Kidney tubule cell (primary cell): ENCODE results near the gene LDB3.
A peak's percentile ranks its signal among the peaks of the same experiment; 100 is the strongest.

Experiments
- DNase-seq: peaks from one replicate; pipeline ENCODE4 v3.0.0-alpha.2; 2018; ENCODE audit warnings: low spot score

LDB3 gene

GRCh38 chr10:86665218-86665607 lies 3.1 kb upstream of the LDB3 start:
- DNase-seq = no peak

DNA sequence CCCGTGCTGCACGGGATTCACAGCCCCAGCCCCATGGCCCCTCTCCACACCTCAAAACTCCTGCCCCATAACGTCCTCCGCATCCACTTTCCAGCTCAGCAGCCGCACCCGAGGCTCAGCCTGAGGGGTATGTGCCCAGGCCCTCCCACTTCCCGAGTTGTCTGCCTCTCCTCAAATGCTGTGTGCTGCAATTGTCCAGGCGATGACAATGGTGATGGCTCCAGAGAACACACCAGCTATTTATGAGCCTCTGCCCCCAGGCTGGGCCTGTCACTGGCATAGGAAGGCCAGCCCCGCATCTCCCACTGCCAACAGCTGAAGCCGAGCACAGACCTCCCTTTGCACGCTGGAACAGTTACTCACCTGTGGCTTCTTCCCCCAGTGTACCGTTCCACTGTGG lies 2.4 kb upstream of the LDB3 start:
- no peak for DNase-seq

- no peak for DNase-seq
Measured at GRCh38 chr10:86666538-86666937, 1.8 kb upstream of the LDB3 start.

DNA sequence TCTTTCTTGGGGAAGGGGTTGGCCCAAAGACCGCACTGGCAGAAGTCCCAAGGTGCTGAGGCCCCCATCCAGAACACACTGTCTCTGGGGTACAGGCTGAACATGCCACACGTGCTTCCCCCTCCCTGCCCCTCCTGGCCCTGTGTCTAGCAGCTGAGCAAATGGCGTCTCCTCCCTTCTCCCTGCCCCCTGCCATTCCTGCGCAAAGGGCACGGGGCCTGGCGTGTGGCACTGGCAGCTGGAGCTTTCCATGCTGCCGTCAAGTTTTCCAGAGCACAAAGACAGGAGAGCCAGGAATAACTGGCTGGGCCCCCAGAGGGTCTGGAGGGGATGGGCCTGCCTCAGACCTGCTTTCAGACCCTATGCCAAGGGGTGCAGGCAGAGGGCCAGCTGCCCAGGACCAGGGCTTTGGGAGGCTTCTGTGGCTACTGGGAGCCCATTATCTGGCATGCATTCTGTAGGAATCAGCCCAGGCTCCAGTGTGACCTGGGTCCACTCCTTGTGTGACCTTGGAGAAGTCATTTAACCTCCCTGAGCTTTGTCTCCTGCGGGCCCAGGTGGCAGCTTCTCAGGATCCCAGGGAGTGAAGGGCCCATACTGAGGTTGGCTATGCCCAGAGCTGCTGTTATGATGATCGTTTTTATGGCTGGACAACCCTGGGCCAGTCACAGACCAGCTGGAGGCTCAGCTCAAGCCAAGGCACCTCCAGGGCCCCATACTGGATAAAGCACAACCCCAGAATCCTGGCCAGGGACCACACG lies 710 bp upstream of the LDB3 start:
- DNase-seq = no peak

DNA sequence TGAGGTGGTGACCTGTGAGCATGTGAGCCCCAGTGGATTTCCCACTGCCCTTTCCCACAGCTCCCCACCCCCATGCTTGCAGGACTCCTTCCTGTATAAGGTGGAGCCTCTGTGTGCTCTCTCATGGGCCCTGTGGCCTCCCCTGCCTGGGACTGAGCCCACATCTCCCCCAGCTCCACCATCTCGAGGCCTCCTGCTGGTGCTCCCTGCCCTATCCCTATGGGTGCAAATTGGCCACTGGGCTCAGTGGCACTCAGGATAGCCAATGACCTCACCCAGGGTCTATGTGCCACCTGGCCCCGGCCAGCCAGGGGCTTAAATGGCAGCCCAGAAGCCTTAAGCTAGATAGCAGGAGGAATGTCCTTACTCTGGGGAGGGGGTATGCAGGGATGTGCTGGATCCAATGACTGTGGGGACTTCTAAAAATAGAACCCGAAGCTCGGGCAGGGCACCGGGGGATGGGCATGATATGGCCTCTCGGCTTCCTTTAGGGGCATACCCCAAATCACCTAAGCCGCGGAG lies 2.0 kb downstream of the LDB3 start:
- DNase-seq = no peak

GRCh38 chr10:86670876-86671275 lies 2.6 kb downstream of the LDB3 start:
- DNase-seq = no peak

- no peak for DNase-seq
Measured at GRCh38 chr10:86671419-86671818, 3.1 kb downstream of the LDB3 start.

DNA sequence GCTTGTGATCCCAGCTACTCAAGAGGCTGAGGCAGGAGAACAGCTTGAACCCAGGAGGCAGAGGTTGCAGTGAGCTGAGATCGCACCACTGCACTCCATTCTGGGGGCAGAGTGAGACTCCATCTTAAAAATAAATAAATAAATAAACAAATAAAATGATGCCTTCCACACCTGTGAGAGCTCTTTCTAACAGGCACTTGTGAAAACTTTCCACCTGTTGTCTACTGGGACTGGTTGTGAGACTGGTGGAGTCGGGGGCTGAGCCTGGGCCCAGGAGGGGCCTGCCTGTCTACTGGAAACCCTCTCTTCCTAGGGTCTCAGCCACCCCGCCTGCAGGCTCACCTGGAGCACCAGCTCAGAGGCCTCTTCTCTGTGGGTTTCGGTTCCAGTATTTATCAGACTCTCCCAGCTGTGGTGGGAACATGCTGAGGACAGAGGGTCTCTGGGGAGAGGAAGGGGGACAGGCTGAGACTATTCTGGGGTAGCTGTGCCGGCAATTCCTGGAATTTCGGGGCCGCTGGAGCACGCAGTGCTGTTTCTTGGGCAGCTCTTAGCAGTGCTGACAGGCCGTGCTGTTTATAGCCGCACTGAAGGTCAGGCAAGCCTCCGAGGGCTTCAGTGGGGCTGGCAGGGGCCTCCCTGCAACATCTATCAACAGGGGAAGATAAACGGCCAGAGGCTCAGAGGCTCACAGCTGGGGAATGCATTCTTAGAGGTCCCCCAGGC lies 3.8 kb downstream of the LDB3 start:
- no peak for DNase-seq

DNA sequence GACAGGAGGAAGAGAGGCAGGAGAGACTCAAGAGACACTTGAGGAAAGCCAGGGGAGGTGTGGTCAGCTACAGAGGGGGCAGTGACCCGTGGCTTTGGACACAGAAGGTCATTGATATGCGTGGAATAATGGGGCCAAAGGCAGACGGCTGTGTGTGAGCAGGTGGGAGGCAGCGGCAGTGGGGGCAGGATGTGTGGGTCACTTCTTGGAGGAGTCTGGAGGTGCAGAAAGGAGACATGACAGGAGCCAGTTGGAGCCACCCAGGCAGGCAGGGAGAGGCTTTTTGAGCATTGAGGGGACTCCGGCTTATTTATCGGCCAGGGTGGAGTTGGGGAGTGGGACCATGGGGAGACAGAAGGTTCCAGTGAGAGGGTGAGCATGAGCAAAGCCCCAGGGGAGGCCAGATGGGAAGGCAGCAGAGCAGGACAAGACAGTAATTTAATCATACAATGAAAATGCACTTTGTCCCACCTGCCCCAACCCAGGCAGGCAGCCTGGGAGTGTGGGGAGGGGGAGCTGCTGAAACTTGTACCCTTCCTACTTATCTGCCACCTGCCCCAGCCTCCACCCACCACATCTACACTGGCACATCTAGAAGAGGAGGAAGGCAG lies 5.0 kb downstream of the LDB3 start:
- no peak for DNase-seq

DNA sequence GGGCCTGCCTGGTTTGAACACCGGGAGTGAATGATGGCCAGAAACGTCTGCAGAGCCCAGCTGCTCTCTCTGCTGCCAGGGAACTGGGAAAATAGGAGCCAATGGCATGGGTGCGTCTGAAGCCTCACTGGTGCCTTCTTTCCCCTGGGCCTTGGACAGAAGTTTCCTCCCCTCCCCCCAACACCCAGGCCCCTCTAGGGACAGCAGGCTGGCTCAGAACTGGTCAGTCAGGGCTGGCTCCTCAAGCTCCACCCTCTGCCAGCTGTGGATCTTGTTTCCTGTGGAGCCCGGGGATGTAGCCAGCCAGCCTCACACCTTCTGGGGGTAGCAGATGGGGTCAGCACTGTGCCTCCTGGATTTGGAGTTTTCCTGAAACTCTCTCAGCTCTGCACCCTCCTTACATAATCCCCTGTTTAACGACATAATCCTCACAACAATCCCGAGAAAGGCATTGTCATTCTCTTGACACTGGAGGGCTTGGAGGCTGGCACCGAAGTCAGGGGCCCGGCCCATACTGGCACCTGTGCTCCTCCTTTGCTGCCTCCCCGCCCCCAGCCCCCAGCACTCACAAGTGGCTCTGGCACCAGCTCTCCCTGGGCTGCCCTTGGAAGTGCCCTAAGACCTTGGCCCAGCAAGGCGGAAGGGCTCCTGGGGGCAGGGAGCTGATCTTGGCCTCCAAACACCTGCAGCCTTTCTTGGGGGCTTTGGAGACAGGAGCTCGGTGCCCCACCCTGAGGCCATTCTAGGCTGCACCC lies 5.7 kb downstream of the LDB3 start:
- no peak for DNase-seq

- DNase-seq = no peak
Measured at GRCh38 chr10:86674912-86675311, 6.6 kb downstream of the LDB3 start.

GRCh38 chr10:86677374-86677773 lies 9.1 kb downstream of the LDB3 start:
- no peak for DNase-seq

DNA sequence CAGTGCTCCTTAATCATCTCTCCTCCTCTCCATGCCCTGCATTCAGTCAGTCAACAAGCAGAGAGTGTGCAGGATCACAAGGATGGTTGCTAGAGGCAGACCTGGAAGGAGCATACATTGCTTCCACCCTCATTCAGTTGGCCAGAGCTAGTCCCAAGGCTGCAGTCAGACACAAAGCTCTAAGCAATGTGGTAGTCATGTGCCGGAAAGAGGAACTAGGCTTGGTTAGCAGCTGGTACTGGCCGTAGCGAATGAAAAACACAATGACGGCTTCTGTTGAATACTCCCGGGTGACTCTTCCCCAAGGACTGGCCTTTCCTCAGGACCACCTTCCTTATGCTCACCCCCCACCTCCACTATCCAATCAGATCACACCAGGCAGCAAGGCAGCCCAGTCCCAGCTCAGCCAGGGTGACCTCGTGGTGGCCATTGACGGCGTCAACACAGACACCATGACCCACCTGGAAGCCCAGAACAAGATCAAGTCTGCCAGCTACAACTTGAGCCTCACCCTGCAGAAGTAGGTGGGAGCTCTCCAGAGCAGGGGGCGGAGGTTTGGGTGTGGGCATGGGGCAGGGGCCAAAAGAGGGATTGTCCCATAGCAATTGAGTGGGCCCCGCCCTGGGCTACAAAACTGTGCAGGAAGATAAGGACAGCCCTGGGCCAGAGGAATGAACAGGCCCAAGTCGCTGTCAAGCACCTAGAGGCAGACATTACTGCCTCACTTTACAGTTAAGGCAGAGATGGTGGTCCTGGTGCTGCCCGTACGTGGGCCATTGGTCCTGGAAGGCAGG lies 10.9 kb downstream of the LDB3 start:
- DNase-seq = no peak

GRCh38 chr10:86681047-86681446 lies 12.7 kb downstream of the LDB3 start:
- peak; percentile 17 for DNase-seq

DNA sequence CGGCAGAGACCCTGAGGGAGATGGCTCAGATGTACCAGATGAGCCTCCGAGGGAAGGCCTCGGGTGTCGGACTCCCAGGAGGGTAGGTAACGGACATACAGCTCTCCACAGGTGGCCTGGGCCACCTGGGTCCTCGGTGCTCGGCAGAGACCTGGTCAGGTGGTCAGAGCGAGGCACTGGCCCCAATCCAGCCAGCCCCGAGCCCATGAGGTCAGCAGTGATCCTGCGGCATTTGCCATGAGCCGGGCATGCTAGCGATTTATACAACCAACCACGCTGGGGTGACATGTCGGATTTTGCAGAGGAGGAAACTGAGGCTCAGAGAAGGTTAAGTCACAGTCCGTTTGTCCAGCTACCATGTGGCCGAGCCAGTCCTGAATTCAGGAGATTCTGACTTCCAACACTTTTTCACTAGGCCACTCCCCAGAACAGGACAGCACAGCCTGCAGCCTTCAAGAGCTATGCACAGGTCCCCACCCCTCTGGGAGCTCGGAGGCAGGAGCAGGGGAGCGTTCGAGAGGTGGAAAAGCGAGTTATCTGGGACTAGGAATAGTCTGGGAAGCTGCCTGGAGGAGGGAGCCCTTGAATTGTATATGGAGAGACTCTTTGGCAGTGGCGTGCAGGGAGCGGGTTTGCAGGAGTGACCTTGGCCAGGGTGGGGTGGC lies 13.5 kb downstream of the LDB3 start:
- no peak for DNase-seq

DNA sequence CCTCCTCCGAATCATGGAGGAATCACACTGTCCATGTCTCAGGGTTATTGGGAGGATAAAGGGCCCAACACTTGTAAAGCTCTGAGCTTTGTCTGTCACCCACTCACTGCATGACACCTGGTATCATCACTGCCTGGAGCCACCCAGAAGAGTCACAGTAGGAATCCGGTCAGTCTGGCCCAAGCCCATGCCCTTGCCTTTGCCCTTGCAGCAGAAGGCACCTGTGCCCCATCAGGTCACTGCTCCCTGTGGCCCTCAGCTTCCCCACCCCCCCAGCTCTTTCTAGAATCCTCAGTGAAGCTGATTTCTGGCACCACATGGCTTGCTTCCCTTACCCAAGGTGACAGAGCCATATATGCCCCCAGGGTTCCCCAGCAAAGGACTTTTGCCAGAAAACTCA lies 14.4 kb downstream of the LDB3 start:
- DNase-seq = no peak

- peak; percentile 12 for DNase-seq
Measured at GRCh38 chr10:86684331-86685097, 16.2 kb downstream of the LDB3 start.

DNA sequence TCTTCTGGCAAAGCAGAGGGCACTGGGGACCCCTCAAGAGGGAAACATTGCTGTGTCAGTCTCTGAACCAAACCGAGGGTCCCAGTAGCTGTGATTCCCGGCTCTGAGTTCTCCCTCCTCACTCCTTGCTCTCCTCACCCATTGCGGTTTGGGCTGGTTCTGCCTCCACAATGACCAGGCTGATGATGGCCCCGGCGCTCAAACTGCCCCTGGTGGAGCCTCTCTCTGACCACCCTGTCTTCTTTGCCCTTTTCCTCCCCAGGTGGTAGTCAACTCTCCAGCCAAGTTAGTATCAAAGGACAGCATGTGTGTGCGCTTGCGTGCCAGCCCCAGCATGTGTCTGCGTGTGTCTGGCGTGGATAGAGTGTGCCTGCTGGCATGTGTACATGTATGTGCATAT lies 17.1 kb downstream of the LDB3 start:
- DNase-seq = no peak

DNA sequence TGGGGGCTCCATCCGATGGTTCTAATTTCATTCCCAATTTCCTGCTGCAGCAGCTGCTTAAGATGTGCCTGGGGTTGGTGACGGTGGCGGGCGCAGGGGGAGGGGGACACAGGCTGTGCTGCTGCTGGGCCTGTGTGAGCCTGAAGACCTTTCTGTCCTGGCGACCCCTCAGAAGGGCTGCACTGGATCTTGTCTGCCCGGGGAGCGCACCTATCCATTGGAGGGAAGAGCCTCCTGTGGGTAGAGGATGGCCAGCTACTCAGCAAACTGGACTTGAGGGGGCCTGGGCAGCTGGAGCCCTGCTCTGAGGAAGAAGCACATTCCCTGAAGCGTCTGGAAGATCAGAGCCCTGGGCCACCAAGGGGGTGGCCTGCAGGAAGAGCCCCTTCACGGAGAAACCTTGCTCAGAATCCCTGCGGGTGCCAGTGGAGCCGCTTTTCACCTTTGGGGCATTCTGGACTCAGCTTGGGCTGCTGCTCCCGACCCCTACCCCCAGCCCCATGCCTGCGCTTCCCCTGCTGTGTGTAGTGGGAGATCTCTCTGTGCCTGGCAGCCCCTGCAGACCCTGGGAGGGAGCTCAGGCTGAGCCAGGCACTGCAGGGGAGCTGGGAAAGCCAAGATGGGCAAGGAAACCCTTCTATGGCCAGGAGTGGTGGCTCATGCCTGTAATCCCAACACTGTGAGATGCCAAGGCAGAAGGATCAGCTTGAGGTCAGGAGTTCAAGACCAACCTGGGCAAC lies 17.8 kb downstream of the LDB3 start:
- no peak for DNase-seq
